Fibroblast of the aortic adventitia (primary cell): ENCODE measurements around the gene PI4KB. TPM values are rescaled to one million over a fixed set of nuclear protein-coding genes. Genes with fewer than 3 reads are reported as not detected.
A peak's percentile ranks its signal among the peaks of the same experiment; 100 is the strongest.

Experiments used
- DNase-seq: peaks from one replicate; pipeline ENCODE4 v3.0.0-alpha.2; 2010; ENCODE audit warnings: low read depth
- H3K4me3 ChIP-seq: 2 replicates; pipeline ENCODE4 v1.5.1; 2011; ENCODE audit warnings: low read depth, mild to moderate bottlenecking, control low read depth, low read length, moderate library complexity
- small RNA-seq: library from RNA; depleted of rRNA; stranded (forward); fragments of <200 nt; gene quantifications from one replicate; pipeline ENCODE3, GENCODE V24; 2012
- total RNA-seq: library from RNA; depleted of rRNA; stranded (reverse); fragments of >200 nt; gene quantifications from 2 replicates; pipeline ENCODE4 v1.2.3, GENCODE V29; 2012; ENCODE audit warnings: low replicate concordance
- TF ChIP-seq, protein P1 (sequence below): IDR thresholded peaks from 2 replicates; pipeline ENCODE4 v1.5.1; 2011; ENCODE audit warnings: mild to moderate bottlenecking, low read length, control low read depth, inconsistent platforms; ENCODE audit not compliant: insufficient read depth

Gene PI4KB
- total RNA-seq, 1 donor, result 41.0 TPM

DNA sequence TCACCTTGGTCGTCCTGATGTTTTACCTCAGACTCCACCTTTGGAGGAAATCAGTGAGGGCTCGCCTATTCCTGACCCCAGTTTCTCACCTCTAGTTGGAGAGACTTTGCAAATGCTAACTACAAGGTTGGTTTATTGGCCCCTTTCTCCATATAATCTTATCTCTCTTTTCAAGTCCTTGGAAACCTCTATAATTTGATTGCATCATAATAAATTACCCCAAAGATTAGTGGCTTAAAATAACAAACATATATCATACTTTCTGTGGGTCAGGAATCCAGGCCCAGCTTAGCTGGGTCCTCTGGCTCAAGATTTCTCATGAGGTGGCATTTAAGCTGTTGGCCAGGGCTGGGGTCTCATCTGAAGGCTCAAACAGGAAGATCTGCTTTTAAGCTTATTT, 84.8 kb downstream of the PI4KB start:
- DNase-seq, result peak; percentile 19
- TF ChIP-seq, protein P1, sequence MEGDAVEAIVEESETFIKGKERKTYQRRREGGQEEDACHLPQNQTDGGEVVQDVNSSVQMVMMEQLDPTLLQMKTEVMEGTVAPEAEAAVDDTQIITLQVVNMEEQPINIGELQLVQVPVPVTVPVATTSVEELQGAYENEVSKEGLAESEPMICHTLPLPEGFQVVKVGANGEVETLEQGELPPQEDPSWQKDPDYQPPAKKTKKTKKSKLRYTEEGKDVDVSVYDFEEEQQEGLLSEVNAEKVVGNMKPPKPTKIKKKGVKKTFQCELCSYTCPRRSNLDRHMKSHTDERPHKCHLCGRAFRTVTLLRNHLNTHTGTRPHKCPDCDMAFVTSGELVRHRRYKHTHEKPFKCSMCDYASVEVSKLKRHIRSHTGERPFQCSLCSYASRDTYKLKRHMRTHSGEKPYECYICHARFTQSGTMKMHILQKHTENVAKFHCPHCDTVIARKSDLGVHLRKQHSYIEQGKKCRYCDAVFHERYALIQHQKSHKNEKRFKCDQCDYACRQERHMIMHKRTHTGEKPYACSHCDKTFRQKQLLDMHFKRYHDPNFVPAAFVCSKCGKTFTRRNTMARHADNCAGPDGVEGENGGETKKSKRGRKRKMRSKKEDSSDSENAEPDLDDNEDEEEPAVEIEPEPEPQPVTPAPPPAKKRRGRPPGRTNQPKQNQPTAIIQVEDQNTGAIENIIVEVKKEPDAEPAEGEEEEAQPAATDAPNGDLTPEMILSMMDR, result no peak
- H3K4me3 ChIP-seq, result no peak overlapping the region

Small RNAs within 50 kb of the gene (small RNA-seq; reads per million reads assigned to genes)
- not detected for gene RN7SL444P

Other genes with a start within 250 kb of the PI4KB start
- gene SEMA6C, start 180.8 kb downstream of the PI4KB start, total RNA-seq, result 1.6 and 2.9 TPM in 2 replicates
- gene TNFAIP8L2, start 170.8 kb downstream of the PI4KB start, total RNA-seq, result not detected in 2 replicates
- gene LYSMD1, start 161.5 kb downstream of the PI4KB start, total RNA-seq, result 7.5 and 12.5 TPM in 2 replicates
- gene SCNM1, start 161.3 kb downstream of the PI4KB start, total RNA-seq, result 38.0 and 48.4 TPM in 2 replicates
- gene TMOD4, start 151.4 kb downstream of the PI4KB start, total RNA-seq, result 0.54 TPM in 1 of 2 replicates, not detected in the other
- gene VPS72, start 137.2 kb downstream of the PI4KB start, total RNA-seq, result 9.2 and 42.8 TPM in 2 replicates
- gene PIP5K1A, start 128.9 kb downstream of the PI4KB start, total RNA-seq, result 56.4 and 86.4 TPM in 2 replicates
- gene PSMD4, start 72.7 kb downstream of the PI4KB start, total RNA-seq, result 111 and 139 TPM in 2 replicates
- 7.0 and 14.2 TPM in 2 replicates for gene ZNF687, start 45.1 kb downstream of the PI4KB start, total RNA-seq
- 27.1 and 32.8 TPM in 2 replicates for gene RFX5, start 19.8 kb upstream of the PI4KB start, total RNA-seq
- 26.8 and 70.5 TPM in 2 replicates for gene SELENBP1, start 45.3 kb upstream of the PI4KB start, total RNA-seq
- gene PSMB4, start 72.2 kb upstream of the PI4KB start, total RNA-seq, result 281 and 892 TPM in 2 replicates
- 22.6 and 41.0 TPM in 2 replicates for gene POGZ, start 132.1 kb upstream of the PI4KB start, total RNA-seq
- 0.09 and 1.1 TPM in 2 replicates for gene CGN, start 184.0 kb upstream of the PI4KB start, total RNA-seq
- 3.9 and 5.4 TPM in 2 replicates for gene TUFT1, start 212.9 kb upstream of the PI4KB start, total RNA-seq